CD4-positive, alpha-beta T cell treated with Interleukin-17A for 4 hours (primary cell): ENCODE measurements around the gene PLPPR3.

Experiments
- DNase-seq: peaks from one replicate; pipeline ENCODE4 v3.0.0-alpha.2; 2020; ENCODE audit warnings: mixed read lengths

PLPPR3 gene

GRCh38 chr19:807627-808422, 13.9 kb downstream of the PLPPR3 start:
- DNase-seq, result no peak

DNA sequence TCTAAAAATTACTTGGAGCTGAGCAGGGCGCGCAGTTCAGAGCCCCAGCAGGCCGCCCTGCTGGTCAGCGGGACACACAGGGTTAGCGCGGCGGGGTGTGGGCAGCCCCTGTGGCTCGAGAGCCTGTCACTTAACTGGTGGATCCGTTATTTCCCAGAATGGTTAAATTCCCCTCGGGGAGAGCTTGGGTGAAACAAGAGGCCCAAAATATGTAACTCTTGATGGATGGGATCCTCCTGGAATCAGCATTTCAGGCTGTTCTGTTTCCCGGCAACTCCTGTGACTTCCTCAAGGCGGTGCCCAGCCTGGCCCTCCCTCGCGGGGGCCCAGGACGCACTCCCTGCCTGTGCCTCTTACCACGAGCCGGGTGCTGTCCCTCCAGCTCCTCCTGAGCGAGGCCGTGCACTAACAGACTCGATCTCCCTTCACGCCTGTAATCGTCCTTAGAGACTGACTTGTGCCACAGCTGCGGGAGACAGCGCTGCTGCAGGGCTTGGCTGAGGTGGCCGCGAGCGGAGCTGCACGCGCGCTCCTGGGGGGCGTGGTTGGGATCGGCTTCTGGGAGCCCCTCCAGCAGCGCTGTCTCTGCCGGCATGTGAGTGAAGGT, 14.8 kb downstream of the PLPPR3 start:
- DNase-seq, result no peak

DNA sequence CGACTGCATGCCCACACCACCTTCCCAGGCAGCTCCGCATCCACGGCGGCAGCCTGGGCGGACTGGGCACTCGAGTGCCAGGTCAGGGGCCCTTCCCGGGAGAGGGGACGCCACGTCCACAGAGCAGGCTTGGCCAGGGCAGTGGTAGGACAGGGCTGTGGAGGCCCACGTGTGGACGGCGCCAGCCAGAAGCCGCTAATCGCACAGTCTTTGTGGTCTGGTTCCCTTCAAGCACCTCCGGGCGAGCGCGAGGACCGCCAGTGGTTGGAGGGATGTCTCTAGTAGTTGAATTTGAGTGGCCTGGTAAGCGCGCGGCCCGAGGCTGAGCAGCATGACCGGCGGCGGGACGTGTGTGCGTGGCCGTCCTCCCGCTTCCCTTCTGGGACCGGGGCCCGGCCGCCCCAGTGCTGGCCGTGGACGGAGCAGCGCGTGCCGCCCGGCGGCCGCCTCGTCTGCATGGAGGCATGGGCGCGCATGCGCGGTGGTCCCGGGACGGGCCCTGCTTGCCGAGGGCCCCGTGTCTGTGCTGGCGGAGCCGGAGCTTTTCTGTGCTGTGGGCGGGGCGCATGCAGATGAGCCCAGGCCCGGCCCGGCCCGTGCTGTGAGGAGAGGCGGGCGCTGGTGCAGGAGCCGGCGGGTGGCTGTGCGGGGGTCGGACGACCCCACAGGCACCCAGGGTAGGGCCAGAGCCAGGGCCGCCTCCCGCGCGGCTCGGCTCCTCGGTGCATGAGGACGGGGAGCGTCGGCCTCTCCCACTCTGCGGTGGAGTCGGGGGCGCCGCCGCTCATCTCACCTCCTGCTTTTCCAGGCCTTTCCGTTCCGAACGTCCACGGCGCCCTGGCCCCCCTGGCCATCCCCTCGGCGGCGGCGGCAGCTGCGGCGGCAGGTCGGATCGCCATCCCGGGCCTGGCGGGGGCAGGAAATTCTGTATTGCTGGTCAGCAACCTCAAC, 15.9 kb downstream of the PLPPR3 start:
- DNase-seq, result no peak

GRCh38 chr19:805166-805551, 16.6 kb downstream of the PLPPR3 start:
- DNase-seq, result no peak

DNA sequence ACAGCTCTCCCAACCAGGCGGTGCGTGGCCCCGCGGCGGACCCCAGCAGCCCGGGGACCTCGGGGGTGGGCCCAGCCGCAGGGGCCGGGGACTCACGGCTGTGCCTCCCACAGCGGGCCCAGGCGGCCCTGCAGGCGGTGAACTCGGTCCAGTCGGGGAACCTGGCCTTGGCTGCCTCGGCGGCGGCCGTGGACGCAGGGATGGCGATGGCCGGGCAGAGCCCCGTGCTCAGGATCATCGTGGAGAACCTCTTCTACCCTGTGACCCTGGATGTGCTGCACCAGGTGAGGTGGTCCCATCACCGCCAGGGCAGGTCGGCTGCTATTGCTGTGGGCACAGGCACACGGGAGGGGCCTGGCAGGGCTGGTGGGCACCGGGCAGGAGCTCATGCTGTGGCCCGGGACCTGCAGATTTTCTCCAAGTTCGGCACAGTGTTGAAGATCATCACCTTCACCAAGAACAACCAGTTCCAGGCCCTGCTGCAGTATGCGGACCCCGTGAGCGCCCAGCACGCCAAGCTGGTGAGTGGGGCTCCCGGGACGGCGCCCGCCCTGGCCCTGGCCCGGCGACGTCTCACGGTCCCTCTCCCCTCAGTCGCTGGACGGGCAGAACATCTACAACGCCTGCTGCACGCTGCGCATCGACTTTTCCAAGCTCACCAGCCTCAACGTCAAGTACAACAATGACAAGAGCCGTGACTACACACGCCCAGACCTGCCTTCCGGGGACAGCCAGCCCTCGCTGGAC, 17.2 kb downstream of the PLPPR3 start:
- no peak for DNase-seq

GRCh38 chr19:803686-804418, 17.9 kb downstream of the PLPPR3 start:
- no peak for DNase-seq

DNA sequence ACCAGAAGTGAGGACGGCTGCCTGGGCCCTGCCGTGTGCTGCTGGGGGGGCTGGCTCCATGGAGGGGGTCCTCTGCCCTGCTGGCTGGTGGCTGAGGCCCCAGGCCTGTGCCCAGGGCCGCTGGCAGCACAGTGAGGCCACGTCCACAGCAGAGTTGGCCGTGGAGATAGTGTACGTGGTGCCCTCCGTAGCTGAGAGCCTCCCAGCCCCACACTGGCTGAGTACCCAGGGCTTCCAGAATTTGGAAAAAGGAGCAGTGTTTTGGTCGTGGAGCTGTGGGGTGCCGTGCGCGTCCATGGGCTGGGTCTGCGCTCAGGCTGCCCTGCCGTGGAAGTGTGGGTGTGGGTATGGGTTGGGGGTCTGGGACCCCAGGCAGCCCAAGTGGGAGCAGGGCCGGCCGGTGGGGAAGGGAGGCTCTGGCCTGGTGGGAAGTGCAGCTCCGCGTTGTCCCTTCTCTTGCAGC, 18.6 kb downstream of the PLPPR3 start:
- DNase-seq, result no peak

GRCh38 chr19:802498-803098, 19.2 kb downstream of the PLPPR3 start:
- DNase-seq, result no peak

GRCh38 chr19:801861-802497, 19.8 kb downstream of the PLPPR3 start:
- no peak for DNase-seq

DNA sequence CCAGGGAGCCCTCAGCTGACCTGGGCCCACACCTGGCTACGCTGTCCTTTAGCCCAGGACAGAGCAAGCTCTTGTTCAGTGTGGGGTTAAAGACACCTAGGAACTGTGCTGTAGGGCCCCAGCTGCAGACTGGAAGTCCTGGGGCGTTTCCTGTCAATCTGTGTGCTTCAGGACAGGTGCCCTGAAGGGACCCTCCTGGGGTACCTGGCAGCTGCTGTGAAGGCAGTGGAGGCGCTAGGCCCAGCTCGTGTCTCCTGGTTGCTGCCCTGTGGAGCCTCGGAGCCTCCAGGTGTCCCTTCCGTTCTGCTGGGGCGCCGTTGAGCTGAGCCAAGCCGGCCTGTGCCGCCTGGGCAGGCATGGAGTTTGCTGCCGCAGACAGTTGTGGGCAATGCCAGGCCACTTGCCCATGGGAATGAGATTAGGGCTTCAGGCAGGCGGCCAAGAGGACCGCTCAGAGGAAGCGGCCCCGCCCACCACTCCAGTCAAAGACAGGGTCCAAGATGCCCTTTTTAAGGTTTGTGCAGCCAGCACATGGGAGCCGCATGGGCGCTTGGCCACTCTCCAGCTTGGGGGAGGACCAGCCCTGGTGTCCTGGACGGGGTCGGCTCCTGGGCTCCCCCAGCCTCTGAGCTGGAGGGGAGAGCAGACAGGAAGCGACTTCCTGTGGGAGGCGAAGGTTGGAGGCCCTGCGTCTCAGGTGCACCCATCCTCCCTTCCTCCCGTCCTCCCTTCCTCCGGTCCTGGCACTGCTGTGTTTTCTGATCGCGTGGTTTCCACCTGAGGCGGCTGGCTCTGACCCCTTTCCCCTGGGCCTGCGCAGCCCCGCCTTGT, 20.5 kb downstream of the PLPPR3 start:
- DNase-seq, result peak; percentile 43

GRCh38 chr19:800360-801029, 21.3 kb downstream of the PLPPR3 start:
- no peak for DNase-seq

- DNase-seq, result peak; percentile 34
These were observed 22.5 kb downstream of the PLPPR3 start for GRCh38 chr19:799076-799881.

DNA sequence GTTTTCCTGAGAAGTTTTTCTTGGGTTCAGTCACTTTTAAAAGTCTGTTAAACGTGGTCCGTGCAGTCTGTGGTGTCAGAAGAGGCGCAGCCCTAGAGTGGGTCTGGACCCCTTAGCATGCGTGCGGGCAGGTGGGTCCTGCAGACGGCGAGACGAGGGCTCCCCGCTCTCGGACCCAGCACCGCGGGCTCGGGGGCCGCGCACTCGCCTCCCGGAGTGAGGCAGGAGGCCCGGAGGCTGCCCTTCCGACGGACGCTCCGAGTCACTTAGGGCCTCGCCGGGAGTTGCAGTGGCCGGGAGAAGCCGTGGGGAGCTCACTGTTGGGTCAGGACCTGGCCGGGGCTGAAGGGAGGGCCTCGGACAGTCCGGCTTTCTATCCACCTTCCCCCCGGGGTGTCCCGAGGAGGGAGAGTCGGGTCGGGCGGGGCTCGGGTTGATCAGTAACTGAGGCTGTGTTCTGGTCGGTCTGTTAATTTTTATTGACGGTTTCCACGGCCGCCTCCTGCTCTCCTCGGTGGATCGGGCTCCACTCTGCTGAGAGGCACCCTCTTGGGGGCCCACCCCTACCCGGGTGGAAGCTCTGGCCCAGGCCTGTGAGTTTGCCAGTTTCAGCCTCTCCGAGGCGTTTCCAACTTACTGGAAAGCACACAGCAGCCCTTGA, 23.2 kb downstream of the PLPPR3 start:
- peak; percentile 28 for DNase-seq

GRCh38 chr19:797528-798414, 24.0 kb downstream of the PLPPR3 start:
- peak; percentile 91 for DNase-seq

GRCh38 chr19:796692-797527, 24.8 kb downstream of the PLPPR3 start, which contains the start of gene PTBP1:
PTBP1 (plus strand) TSS chr19:797452; CDS start chr19:797498, 46 bp downstream.
- DNase-seq, result peak; percentile 99
